ENCODE results near the gene KMT2E.

Gene KMT2E

DNA sequence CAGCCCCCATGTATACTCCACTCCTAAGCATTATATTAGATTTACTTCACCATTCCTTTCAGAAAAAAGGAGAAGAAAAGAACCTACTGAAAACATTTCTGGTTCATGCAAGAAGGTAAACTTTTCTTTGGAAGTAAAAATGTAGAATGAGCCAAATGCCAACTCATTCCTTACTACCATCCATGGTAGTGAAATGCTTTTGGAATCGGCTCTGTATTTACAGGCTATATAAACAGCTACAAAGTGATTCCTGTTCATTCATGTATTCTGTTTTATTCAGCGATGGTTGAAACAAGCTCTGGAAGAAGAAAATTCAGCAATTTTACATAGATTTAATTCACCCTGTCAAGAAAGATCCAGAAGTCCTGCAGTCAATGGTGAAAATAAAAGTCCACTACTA lies 91.6 kb downstream of the KMT2E start:
- Histone ChIP-seq H2BK5ac (ENCODE audit: low read length) (no peak overlapping the region), H3K4ac (ENCODE audit: low read length) (no peak overlapping the region), H3K4me2 (ENCODE audit: insufficient read depth, low read length, poor library complexity, severe bottlenecking) (no peak overlapping the region), H3K9ac (ENCODE audit: low read depth, low read length, poor library complexity) (no peak overlapping the region), H4K91ac (ENCODE audit: low read depth, low read length, poor library complexity) (no peak overlapping the region), H3K4me1 (ENCODE audit: control insufficient read depth in 2 of 2, insufficient read depth in 1 of 2, low read depth in 1 of 2, low read length in 2 of 2) (no peaks in the 10 kb centered on the region), H3K14ac (ENCODE audit: low read length) (no peak overlapping the region), H3K23ac (ENCODE audit: low read depth, low read length, poor library complexity) (no peak overlapping the region), H2BK120ac (ENCODE audit: low read depth, low read length) (no peak overlapping the region), H2BK12ac (ENCODE audit: low read length) (no peak overlapping the region), H3K9me3 (replicated peaks in 1 of 2; ENCODE audit: control insufficient read depth in 2 of 2, insufficient read depth in 1 of 2, low read depth in 1 of 2, low read length in 2 of 2) (no peaks in the 10 kb centered on the region), H2AK5ac (ENCODE audit: low read depth, low read length) (no peak overlapping the region), H3K36me3 (replicated peaks in 1 of 2; ENCODE audit: control insufficient read depth in 2 of 2, insufficient read depth in 2 of 2, low read length in 2 of 2) (peaks cover 22 to 100% of the 10 kb centered on the region in 2 donors), H2AFZ (ENCODE audit: low read length) (no peak overlapping the region), H3K18ac (ENCODE audit: low read length) (no peak overlapping the region), H2BK15ac (ENCODE audit: low read length) (no peak overlapping the region), H3K27me3 (ENCODE audit: control insufficient read depth in 3 of 3, insufficient read depth in 3 of 3, low read depth in 1 of 3, low read length in 3 of 3) (no peaks in the 10 kb centered on the region), H4K8ac (ENCODE audit: low read depth, low read length) (no peak overlapping the region), H3K27ac (replicated peaks; ENCODE audit: low read length) (no peak overlapping the region), H3K4me3 (ENCODE audit: low read length in 2 of 2) (no peak overlapping the region), H3K79me1 (ENCODE audit: low read depth, low read length) (peaks cover 2% of the 10 kb centered on the region)
- DNase-seq (ENCODE audit: low spot score) = no peak
- WGBS, 2 donors (ENCODE audit: extremely low coverage in 2 of 2, insufficient read length in 2 of 2, insufficient replicate concordance in 1 of 2) = no CpG with 5 or more reads among the region's 2 CpGs

DNA sequence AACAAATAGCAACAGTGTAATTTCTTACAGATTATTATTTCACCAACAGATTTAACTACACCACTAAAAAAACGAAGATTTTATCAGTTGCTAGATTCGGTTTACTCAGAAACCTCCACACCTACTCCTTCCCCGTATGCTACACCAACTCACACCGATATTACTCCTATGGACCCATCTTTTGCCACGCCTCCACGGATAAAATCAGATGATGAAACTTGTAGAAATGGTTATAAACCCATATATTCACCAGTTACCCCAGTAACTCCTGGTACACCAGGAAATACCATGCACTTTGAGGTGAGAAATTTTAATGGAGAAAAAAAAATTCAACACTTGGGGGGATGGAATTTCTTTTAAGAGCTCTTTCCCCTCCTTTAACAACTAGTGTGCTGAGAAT lies 92.5 kb downstream of the KMT2E start:
- Histone ChIP-seq H3K9me3 (replicated peaks in 1 of 2; ENCODE audit: control insufficient read depth in 2 of 2, insufficient read depth in 1 of 2, low read depth in 1 of 2, low read length in 2 of 2) (no peaks in the 10 kb centered on the region), H4K8ac (ENCODE audit: low read depth, low read length) (no peak overlapping the region), H3K4ac (ENCODE audit: low read length) (no peak overlapping the region), H2AK5ac (ENCODE audit: low read depth, low read length) (no peak overlapping the region), H2BK120ac (ENCODE audit: low read depth, low read length) (no peak overlapping the region), H2AFZ (ENCODE audit: low read length) (no peak overlapping the region), H4K91ac (ENCODE audit: low read depth, low read length, poor library complexity) (no peak overlapping the region), H2BK12ac (ENCODE audit: low read length) (no peak overlapping the region), H3K27me3 (ENCODE audit: control insufficient read depth in 3 of 3, insufficient read depth in 3 of 3, low read depth in 1 of 3, low read length in 3 of 3) (no peaks in the 10 kb centered on the region), H3K79me1 (ENCODE audit: low read depth, low read length) (peaks cover 2% of the 10 kb centered on the region), H3K36me3 (replicated peaks in 1 of 2; ENCODE audit: control insufficient read depth in 2 of 2, insufficient read depth in 2 of 2, low read length in 2 of 2) (peaks cover 25 to 100% of the 10 kb centered on the region in 2 donors), H2BK15ac (ENCODE audit: low read length) (no peak overlapping the region), H3K4me1 (ENCODE audit: control insufficient read depth in 2 of 2, insufficient read depth in 1 of 2, low read depth in 1 of 2, low read length in 2 of 2) (no peaks in the 10 kb centered on the region), H3K9ac (ENCODE audit: low read depth, low read length, poor library complexity) (no peak overlapping the region), H3K18ac (ENCODE audit: low read length) (no peak overlapping the region), H3K4me3 (ENCODE audit: low read length in 2 of 2) (no peak overlapping the region), H3K23ac (ENCODE audit: low read depth, low read length, poor library complexity) (no peak overlapping the region), H3K4me2 (ENCODE audit: insufficient read depth, low read length, poor library complexity, severe bottlenecking) (no peak overlapping the region), H3K14ac (ENCODE audit: low read length) (no peak overlapping the region), H3K27ac (replicated peaks; ENCODE audit: low read length) (no peak overlapping the region), H2BK5ac (ENCODE audit: low read length) (no peak overlapping the region)
- DNase-seq (ENCODE audit: low spot score) = no peak
- WGBS, 2 donors (ENCODE audit: extremely low coverage in 2 of 2, insufficient read length in 2 of 2, insufficient replicate concordance in 1 of 2) = no CpG with 5 or more reads among the region's 6 CpGs

DNA sequence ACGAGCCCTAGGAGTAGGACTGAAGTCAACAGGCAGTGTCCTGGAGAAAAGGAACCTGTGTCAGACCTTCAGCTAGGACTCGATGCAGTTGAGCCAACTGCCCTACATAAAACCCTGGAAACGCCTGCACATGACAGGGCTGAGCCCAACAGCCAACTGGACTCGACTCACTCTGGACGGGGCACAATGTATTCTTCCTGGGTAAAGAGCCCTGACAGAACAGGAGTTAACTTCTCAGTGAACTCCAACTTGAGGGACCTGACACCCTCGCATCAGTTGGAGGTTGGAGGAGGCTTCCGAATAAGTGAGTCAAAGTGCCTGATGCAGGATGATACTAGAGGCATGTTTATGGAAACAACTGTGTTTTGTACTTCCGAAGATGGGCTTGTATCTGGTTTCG lies 93.5 kb downstream of the KMT2E start:
- no peak overlapping the region for H3K18ac ChIP-seq (ENCODE audit: low read length)

DNA sequence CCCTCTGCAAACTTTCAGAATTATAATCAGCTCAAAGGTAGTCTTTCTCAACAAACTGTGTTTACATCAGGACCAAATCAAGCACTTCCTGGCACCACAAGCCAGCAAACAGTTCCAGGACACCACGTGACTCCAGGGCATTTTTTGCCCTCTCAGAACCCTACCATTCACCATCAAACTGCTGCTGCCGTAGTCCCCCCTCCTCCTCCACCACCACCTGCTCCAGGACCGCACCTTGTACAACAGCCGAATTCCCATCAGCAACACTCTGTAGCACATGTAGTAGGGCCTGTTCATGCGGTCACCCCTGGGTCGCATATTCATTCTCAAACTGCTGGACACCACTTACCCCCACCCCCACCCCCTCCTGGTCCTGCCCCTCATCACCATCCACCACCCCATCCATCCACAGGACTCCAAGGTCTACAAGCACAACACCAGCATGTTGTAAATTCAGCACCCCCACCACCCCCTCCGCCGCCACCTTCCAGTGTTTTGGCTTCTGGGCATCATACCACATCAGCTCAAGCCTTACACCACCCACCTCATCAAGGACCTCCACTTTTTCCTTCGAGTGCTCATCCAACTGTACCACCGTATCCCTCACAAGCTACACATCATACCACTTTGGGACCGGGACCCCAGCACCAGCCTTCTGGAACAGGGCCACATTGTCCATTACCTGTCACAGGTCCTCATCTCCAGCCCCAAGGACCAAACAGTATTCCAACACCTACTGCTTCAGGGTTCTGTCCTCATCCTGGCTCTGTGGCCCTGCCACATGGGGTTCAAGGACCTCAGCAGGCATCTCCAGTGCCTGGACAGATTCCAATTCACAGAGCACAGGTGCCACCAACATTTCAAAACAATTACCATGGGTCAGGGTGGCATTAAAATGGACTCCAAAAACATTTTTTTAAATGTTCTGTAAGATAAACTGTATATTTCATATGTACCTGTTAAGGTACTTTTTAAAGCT lies 98.7 kb downstream of the KMT2E start:
- no peak overlapping the region for H2BK12ac ChIP-seq (ENCODE audit: low read length)
- H3K27me3 ChIP-seq (ENCODE audit: control insufficient read depth in 3 of 3, insufficient read depth in 3 of 3, low read depth in 1 of 3, low read length in 3 of 3) = no peaks in the 10 kb centered on the region
- H3K18ac ChIP-seq (ENCODE audit: low read length) = no peak overlapping the region
- H3K9ac ChIP-seq (ENCODE audit: low read depth, low read length, poor library complexity) = no peak overlapping the region
- H3K23ac ChIP-seq (ENCODE audit: low read depth, low read length, poor library complexity) = peak overlapping the region; percentile 60
- H3K4me2 ChIP-seq (ENCODE audit: insufficient read depth, low read length, poor library complexity, severe bottlenecking) = no peak overlapping the region
- H3K36me3 ChIP-seq (replicated peaks in 1 of 2; ENCODE audit: control insufficient read depth in 2 of 2, insufficient read depth in 2 of 2, low read length in 2 of 2) = peaks cover 27 to 100% of the 10 kb centered on the region in 2 donors
- H2BK15ac ChIP-seq (ENCODE audit: low read length) = no peak overlapping the region
- no peak overlapping the region for H2AFZ ChIP-seq (ENCODE audit: low read length)
- H2AK5ac ChIP-seq (ENCODE audit: low read depth, low read length) = no peak overlapping the region
- H3K4me3 ChIP-seq (ENCODE audit: low read length in 2 of 2) = peak overlapping the region in 1 of 2 donors; percentile 43
- no peak overlapping the region for H3K4ac ChIP-seq (ENCODE audit: low read length)
- H4K91ac ChIP-seq (ENCODE audit: low read depth, low read length, poor library complexity) = no peak overlapping the region
- WGBS, 2 donors (ENCODE audit: extremely low coverage in 2 of 2, insufficient read length in 2 of 2, insufficient replicate concordance in 1 of 2) = no CpG with 5 or more reads among the region's 11 CpGs
- H3K79me1 ChIP-seq (ENCODE audit: low read depth, low read length) = peaks cover 2% of the 10 kb centered on the region
- H2BK5ac ChIP-seq (ENCODE audit: low read length) = no peak overlapping the region
- no peak overlapping the region for H2BK120ac ChIP-seq (ENCODE audit: low read depth, low read length)
- peak overlapping the region; percentile 50 for H3K14ac ChIP-seq (ENCODE audit: low read length)
- H3K27ac ChIP-seq (replicated peaks; ENCODE audit: low read length) = no peak overlapping the region
- peaks cover 0 to 2% of the 10 kb centered on the region in 2 donors for H3K9me3 ChIP-seq (replicated peaks in 1 of 2; ENCODE audit: control insufficient read depth in 2 of 2, insufficient read depth in 1 of 2, low read depth in 1 of 2, low read length in 2 of 2)
- H3K4me1 ChIP-seq (ENCODE audit: control insufficient read depth in 2 of 2, insufficient read depth in 1 of 2, low read depth in 1 of 2, low read length in 2 of 2) = peaks cover under 1 to 3% of the 10 kb centered on the region in 2 donors
- DNase-seq (ENCODE audit: low spot score) = no peak
- no peak overlapping the region for H4K8ac ChIP-seq (ENCODE audit: low read depth, low read length)

More for the DNA sequence above, 93.5 kb downstream of the KMT2E start:
- no peak for DNase-seq (ENCODE audit: low spot score)
- H4K8ac ChIP-seq (ENCODE audit: low read depth, low read length) = no peak overlapping the region
- no peaks in the 10 kb centered on the region for H3K27me3 ChIP-seq (ENCODE audit: control insufficient read depth in 3 of 3, insufficient read depth in 3 of 3, low read depth in 1 of 3, low read length in 3 of 3)
- no peak overlapping the region for H3K4me3 ChIP-seq (ENCODE audit: low read length in 2 of 2)
- no peak overlapping the region for H2BK5ac ChIP-seq (ENCODE audit: low read length)
- H2AK5ac ChIP-seq (ENCODE audit: low read depth, low read length) = no peak overlapping the region
- H2AFZ ChIP-seq (ENCODE audit: low read length) = no peak overlapping the region
- H3K14ac ChIP-seq (ENCODE audit: low read length) = no peak overlapping the region
- no peaks in the 10 kb centered on the region for H3K4me1 ChIP-seq (ENCODE audit: control insufficient read depth in 2 of 2, insufficient read depth in 1 of 2, low read depth in 1 of 2, low read length in 2 of 2)
- no peak overlapping the region for H3K4ac ChIP-seq (ENCODE audit: low read length)
- peaks cover 33 to 100% of the 10 kb centered on the region in 2 donors for H3K36me3 ChIP-seq (replicated peaks in 1 of 2; ENCODE audit: control insufficient read depth in 2 of 2, insufficient read depth in 2 of 2, low read length in 2 of 2)
- H3K4me2 ChIP-seq (ENCODE audit: insufficient read depth, low read length, poor library complexity, severe bottlenecking) = no peak overlapping the region
- no peaks in the 10 kb centered on the region for H3K9me3 ChIP-seq (replicated peaks in 1 of 2; ENCODE audit: control insufficient read depth in 2 of 2, insufficient read depth in 1 of 2, low read depth in 1 of 2, low read length in 2 of 2)
- no peak overlapping the region for H3K9ac ChIP-seq (ENCODE audit: low read depth, low read length, poor library complexity)
- peaks cover 2% of the 10 kb centered on the region for H3K79me1 ChIP-seq (ENCODE audit: low read depth, low read length)
- H3K27ac ChIP-seq (replicated peaks; ENCODE audit: low read length) = no peak overlapping the region
- no CpG with 5 or more reads among the region's 9 CpGs for WGBS, 2 donors (ENCODE audit: extremely low coverage in 2 of 2, insufficient read length in 2 of 2, insufficient replicate concordance in 1 of 2)
- H3K23ac ChIP-seq (ENCODE audit: low read depth, low read length, poor library complexity) = no peak overlapping the region
- no peak overlapping the region for H2BK12ac ChIP-seq (ENCODE audit: low read length)
- no peak overlapping the region for H2BK15ac ChIP-seq (ENCODE audit: low read length)
- H4K91ac ChIP-seq (ENCODE audit: low read depth, low read length, poor library complexity) = no peak overlapping the region
- no peak overlapping the region for H2BK120ac ChIP-seq (ENCODE audit: low read depth, low read length)

Measured in neuronal stem cell (in vitro differentiated cells).